AG20443 (cell line): ENCODE data around the gene FAM118A.

ENCODE experiments used
- DNase-seq: peaks from one replicate; pipeline ENCODE4 v3.0.0; 2012; ENCODE audit warnings: low spot score, mixed read lengths

Gene FAM118A

DNA sequence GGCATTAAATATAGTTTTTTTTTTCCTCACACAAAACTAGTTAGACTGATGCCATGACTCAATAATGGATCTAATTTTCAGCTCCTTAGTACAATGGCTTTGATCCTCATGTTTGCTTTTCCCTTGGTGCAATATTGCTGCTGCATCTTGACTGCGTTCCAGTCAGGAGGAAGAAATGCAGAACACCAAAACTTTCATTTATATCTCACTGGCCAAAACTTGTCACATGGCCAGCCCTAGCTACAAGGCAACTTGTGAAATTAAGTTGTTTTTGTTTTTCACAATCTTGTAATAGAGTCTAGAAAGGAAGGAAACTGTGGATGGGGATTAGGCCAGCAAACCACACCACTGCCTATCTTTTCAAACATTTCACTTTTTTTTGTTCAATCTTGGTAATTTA lies 67.0 kb downstream of the FAM118A start:
- DNase-seq: no peak

DNA sequence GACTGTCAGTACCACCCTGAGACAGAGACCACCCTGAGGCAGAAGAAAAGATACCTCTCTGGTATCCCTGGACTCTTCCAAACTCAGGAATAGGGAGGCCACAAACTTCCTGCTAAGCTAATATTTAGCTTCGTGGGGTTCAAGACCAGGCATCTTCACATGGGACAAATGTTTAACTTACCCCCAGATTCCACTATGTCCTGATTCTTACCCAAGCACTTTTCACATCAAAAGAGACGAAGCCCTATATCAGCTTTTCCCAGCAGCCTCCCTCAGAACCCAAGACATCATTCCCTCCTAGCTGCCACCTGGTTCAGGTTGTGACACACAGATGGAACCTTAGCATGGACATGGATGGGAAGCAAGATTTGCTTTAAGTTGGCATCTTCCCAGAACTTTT lies 71.6 kb downstream of the FAM118A start:
- no peak for DNase-seq

DNA sequence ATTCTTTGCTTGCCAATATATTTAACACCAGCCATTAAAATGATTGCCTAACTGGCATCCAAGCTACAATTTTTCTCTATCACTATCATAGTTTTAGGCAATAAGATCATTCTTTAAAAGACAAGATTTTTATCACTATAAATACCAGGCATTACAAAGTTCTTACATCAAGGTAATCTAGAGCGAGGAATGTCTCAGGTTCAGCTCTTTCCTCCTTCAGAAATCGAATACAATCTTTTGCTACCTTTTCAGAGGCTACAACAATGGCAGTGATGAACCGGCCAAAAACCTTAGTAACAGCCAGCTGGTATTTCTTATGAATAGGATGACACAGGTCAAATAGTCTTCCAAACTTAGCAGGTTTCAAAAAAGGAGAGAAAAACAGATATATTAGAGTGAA lies 79.8 kb downstream of the FAM118A start:
- DNase-seq: no peak
